GM19397 (cell line): ENCODE results near the gene NPW.
A peak's percentile ranks its signal among the peaks of the same experiment; 100 is the strongest.

Source experiments
- ATAC-seq: cut with Tn5 transposase; IDR thresholded peaks from one replicate; pipeline ENCODE4 v1.9.1; 2021; ENCODE audit warnings: mild to moderate bottlenecking, moderate library complexity; ENCODE audit not compliant: unreplicated experiment

Gene NPW

GRCh38 chr16:2047330-2048115 lies 27.9 kb downstream of the NPW start, which contains the start of the genes NTHL1 and TSC2:
Gene NTHL1, minus strand, starts transcription at chr16:2047834. Its CDS starts 11 bp downstream, at chr16:2047823.
Gene TSC2, plus strand, starts transcription at chr16:2047985. Its CDS starts 631 bp downstream, at chr16:2048616.
- peak; percentile 91 for ATAC-seq

GRCh38 chr16:2048116-2048543 lies 28.5 kb downstream of the NPW start:
- peak; percentile 4 for ATAC-seq

GRCh38 chr16:2053211-2053610 lies 33.6 kb downstream of the NPW start:
- ATAC-seq: no peak

GRCh38 chr16:2053897-2054296 lies 34.3 kb downstream of the NPW start:
- ATAC-seq: no peak

GRCh38 chr16:2054543-2055245 lies 35.1 kb downstream of the NPW start:
- no peak for ATAC-seq

GRCh38 chr16:2056077-2056476 lies 36.5 kb downstream of the NPW start:
- no peak for ATAC-seq

GRCh38 chr16:2056681-2057407 lies 37.3 kb downstream of the NPW start:
- ATAC-seq: no peak

- ATAC-seq: no peak
Observed at GRCh38 chr16:2057438-2057837, 37.9 kb downstream of the NPW start.

- ATAC-seq: no peak
Observed at GRCh38 chr16:2058420-2058819, 38.8 kb downstream of the NPW start.

GRCh38 chr16:2058872-2059271 lies 39.3 kb downstream of the NPW start:
- no peak for ATAC-seq

- ATAC-seq: no peak
Observed at GRCh38 chr16:2060346-2060745, 40.8 kb downstream of the NPW start.

GRCh38 chr16:2061023-2061422 lies 41.4 kb downstream of the NPW start:
- no peak for ATAC-seq

GRCh38 chr16:2061526-2061925 lies 41.9 kb downstream of the NPW start:
- no peak for ATAC-seq

- ATAC-seq: no peak
Observed at GRCh38 chr16:2062801-2063200, 43.2 kb downstream of the NPW start.

GRCh38 chr16:2063861-2064260 lies 44.3 kb downstream of the NPW start:
- ATAC-seq: no peak

GRCh38 chr16:2064368-2064945 lies 44.9 kb downstream of the NPW start:
- no peak for ATAC-seq

GRCh38 chr16:2066139-2066538 lies 46.6 kb downstream of the NPW start:
- no peak for ATAC-seq
